ENCODE results near the gene UTP20. TPM values are rescaled to one million over a fixed set of nuclear protein-coding genes. Genes with fewer than 3 reads are reported as not detected.

UTP20 gene
- 10.5 and 13.1 TPM in 2 replicates for total RNA-seq (2014; rRNA removed; shearing (Covaris generic))

- DNase-seq (ENCODE audit: low read depth): peak; percentile 83
Measured at GRCh38 chr12:101280006-101280505, at the start of gene UTP20. Gene UTP20, plus strand, starts transcription at chr12:101280105. Its CDS starts 178 bp downstream, at chr12:101280283.

- peak; percentile 95 for DNase-seq (ENCODE audit: low read depth)
Measured at GRCh38 chr12:101230547-101230946, 49.4 kb upstream of the UTP20 start.

- peak; percentile 39 for DNase-seq (ENCODE audit: low read depth)
Measured at GRCh38 chr12:101231636-101232035, 48.3 kb upstream of the UTP20 start.

GRCh38 chr12:101235686-101236085, 44.2 kb upstream of the UTP20 start:
- DNase-seq (ENCODE audit: low read depth): no peak

GRCh38 chr12:101238306-101238705, 41.6 kb upstream of the UTP20 start:
- DNase-seq (ENCODE audit: low read depth): no peak

GRCh38 chr12:101238800-101239329, 41.0 kb upstream of the UTP20 start:
- DNase-seq (ENCODE audit: low read depth): no peak

- no peak for DNase-seq (ENCODE audit: low read depth)
Measured at GRCh38 chr12:101243074-101243473, 36.8 kb upstream of the UTP20 start.

- no peak for DNase-seq (ENCODE audit: low read depth)
Measured at GRCh38 chr12:101243616-101244015, 36.3 kb upstream of the UTP20 start.

- DNase-seq (ENCODE audit: low read depth): no peak
Measured at GRCh38 chr12:101256266-101256665, 23.6 kb upstream of the UTP20 start.

GRCh38 chr12:101257357-101257756, 22.5 kb upstream of the UTP20 start:
- DNase-seq (ENCODE audit: low read depth): no peak

GRCh38 chr12:101267111-101267510, 12.8 kb upstream of the UTP20 start:
- DNase-seq (ENCODE audit: low read depth): no peak

- DNase-seq (ENCODE audit: low read depth): no peak
Measured at GRCh38 chr12:101276433-101276832, 3.5 kb upstream of the UTP20 start.

- no peak for DNase-seq (ENCODE audit: low read depth)
Measured at GRCh38 chr12:101277443-101277842, 2.5 kb upstream of the UTP20 start.

GRCh38 chr12:101287357-101287756, 7.5 kb downstream of the UTP20 start:
- DNase-seq (ENCODE audit: low read depth): no peak

GRCh38 chr12:101297661-101298060, 17.8 kb downstream of the UTP20 start:
- DNase-seq (ENCODE audit: low read depth): peak; percentile 7

- DNase-seq (ENCODE audit: low read depth): peak; percentile 54
Measured at GRCh38 chr12:101298426-101298825, 18.5 kb downstream of the UTP20 start.

- DNase-seq (ENCODE audit: low read depth): peak; percentile 20
Measured at GRCh38 chr12:101299346-101299745, 19.4 kb downstream of the UTP20 start.

- peak; percentile 16 for DNase-seq (ENCODE audit: low read depth)
Measured at GRCh38 chr12:101299931-101300330, 20.0 kb downstream of the UTP20 start.

GRCh38 chr12:101302741-101303140, 22.8 kb downstream of the UTP20 start:
- no peak for DNase-seq (ENCODE audit: low read depth)

GRCh38 chr12:101305226-101305779, 25.4 kb downstream of the UTP20 start:
- DNase-seq (ENCODE audit: low read depth): no peak

GRCh38 chr12:101305794-101306193, 25.9 kb downstream of the UTP20 start:
- no peak for DNase-seq (ENCODE audit: low read depth)

GRCh38 chr12:101322480-101322879, 42.6 kb downstream of the UTP20 start:
- no peak for DNase-seq (ENCODE audit: low read depth)

- no peak for DNase-seq (ENCODE audit: low read depth)
Measured at GRCh38 chr12:101323255-101323654, 43.4 kb downstream of the UTP20 start.

GRCh38 chr12:101325590-101325989, 45.7 kb downstream of the UTP20 start:
- DNase-seq (ENCODE audit: low read depth): no peak
